ENCODE measurements around the gene GNB1.

GNB1 gene

GRCh38 chr1:1757422-1758058, 133.3 kb downstream of the GNB1 start:
- no peak for TF ChIP-seq TSHZ2 (CRISPR knock-in tag; IDR thresholded peaks at IDR 0.05)
- TF ChIP-seq RARB (CRISPR knock-in tag; IDR thresholded peaks at IDR 0.05) = no peak
- TF ChIP-seq PATZ1 (CRISPR knock-in tag; IDR thresholded peaks at IDR 0.05; ENCODE audit: borderline replicate concordance) = no peak
- ATAC-seq = no peak

GRCh38 chr1:1756661-1757421, 134.0 kb downstream of the GNB1 start:
- no peak for ATAC-seq
- no peak for TF ChIP-seq RARB (CRISPR knock-in tag; IDR thresholded peaks at IDR 0.05)
- no peak for TF ChIP-seq ARNTL (CRISPR knock-in tag; IDR thresholded peaks at IDR 0.05; ENCODE audit: borderline replicate concordance, low read depth)
- TF ChIP-seq ZFP3 (CRISPR knock-in tag; IDR thresholded peaks at IDR 0.05) = no peak
- TF ChIP-seq PATZ1 (CRISPR knock-in tag; IDR thresholded peaks at IDR 0.05; ENCODE audit: borderline replicate concordance) = no peak
- no peak for TF ChIP-seq OSR1 (CRISPR knock-in tag; IDR thresholded peaks at IDR 0.05)
- TF ChIP-seq SNAI2 (CRISPR knock-in tag; IDR thresholded peaks at IDR 0.05) = no peak
- TF ChIP-seq CSDC2 (CRISPR knock-in tag; IDR thresholded peaks at IDR 0.05) = no peak
- TF ChIP-seq CREB5 (CRISPR knock-in tag; IDR thresholded peaks at IDR 0.05; ENCODE audit: low read depth) = no peak
- TF ChIP-seq TSHZ2 (CRISPR knock-in tag; IDR thresholded peaks at IDR 0.05) = no peak
- TF ChIP-seq TCF4 (CRISPR knock-in tag; IDR thresholded peaks at IDR 0.05; ENCODE audit: borderline replicate concordance) = no peak
- no peak for TF ChIP-seq ESRRG (CRISPR knock-in tag; IDR thresholded peaks at IDR 0.05)
- TF ChIP-seq ZNF70 (CRISPR knock-in tag; IDR thresholded peaks at IDR 0.05) = no peak
- no peak for TF ChIP-seq ZC3H10 (CRISPR knock-in tag; IDR thresholded peaks at IDR 0.05)
- TF ChIP-seq GLIS3 (CRISPR knock-in tag; IDR thresholded peaks at IDR 0.05) = no peak
- no peak for TF ChIP-seq ZNF565 (CRISPR knock-in tag; conservative IDR thresholded peaks at IDR 0.05; ENCODE audit: low read depth)
- TF ChIP-seq ISL1 (CRISPR knock-in tag; IDR thresholded peaks at IDR 0.05) = no peak
- TF ChIP-seq, protein P1, sequence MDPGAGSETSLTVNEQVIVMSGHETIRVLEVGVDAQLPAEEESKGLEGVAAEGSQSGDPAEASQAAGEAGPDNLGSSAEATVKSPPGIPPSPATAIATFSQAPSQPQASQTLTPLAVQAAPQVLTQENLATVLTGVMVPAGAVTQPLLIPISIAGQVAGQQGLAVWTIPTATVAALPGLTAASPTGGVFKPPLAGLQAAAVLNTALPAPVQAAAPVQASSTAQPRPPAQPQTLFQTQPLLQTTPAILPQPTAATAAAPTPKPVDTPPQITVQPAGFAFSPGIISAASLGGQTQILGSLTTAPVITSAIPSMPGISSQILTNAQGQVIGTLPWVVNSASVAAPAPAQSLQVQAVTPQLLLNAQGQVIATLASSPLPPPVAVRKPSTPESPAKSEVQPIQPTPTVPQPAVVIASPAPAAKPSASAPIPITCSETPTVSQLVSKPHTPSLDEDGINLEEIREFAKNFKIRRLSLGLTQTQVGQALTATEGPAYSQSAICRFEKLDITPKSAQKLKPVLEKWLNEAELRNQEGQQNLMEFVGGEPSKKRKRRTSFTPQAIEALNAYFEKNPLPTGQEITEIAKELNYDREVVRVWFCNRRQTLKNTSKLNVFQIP (CRISPR knock-in tag; IDR thresholded peaks at IDR 0.05; ENCODE audit: borderline replicate concordance, low read depth) = no peak
- no peak for TF ChIP-seq BACH2 (CRISPR knock-in tag; IDR thresholded peaks at IDR 0.05; ENCODE audit: borderline replicate concordance)
- TF ChIP-seq ZFP30 (CRISPR knock-in tag; IDR thresholded peaks at IDR 0.05) = no peak

Measured in SK-N-SH treated with all-trans-retinoic acid at 6 μM for 48 hours (cell line).